Measurements from ENCODE around the gene NXPH4.
A peak's percentile ranks its signal among the peaks of the same experiment; 100 is the strongest.

Gene NXPH4

GRCh38 chr12:57240066-57240921 is 23.7 kb downstream of the NXPH4 start:
- no peaks in the 10 kb centered on the region for H3K9me3 ChIP-seq (ENCODE audit: low read depth, low read length)
- TF ChIP-seq POLR2AphosphoS5 (IDR thresholded peaks at IDR 0.05; ENCODE audit: borderline replicate concordance, low read depth, low read length) (no peak), FOXP2 (optimal IDR thresholded peaks at IDR 0.05; ENCODE audit: control extremely low read depth, extremely low read length, insufficient read depth) (no peak), EZH2 (IDR thresholded peaks at IDR 0.05) (no peak)
- DNase-seq (ENCODE audit: low read depth, low spot score): no peak
- peak overlapping the region; percentile 84 for H3K4me3 ChIP-seq
- H3K36me3 ChIP-seq (ENCODE audit: insufficient read depth, low read length): no peaks in the 10 kb centered on the region
- H3K9ac ChIP-seq (ENCODE audit: insufficient read length): peak overlapping the region; percentile 83
- no peak overlapping the region for H3K27ac ChIP-seq

GRCh38 chr12:57240926-57241401 is 24.4 kb downstream of the NXPH4 start:
- Histone ChIP-seq H3K9ac (ENCODE audit: insufficient read length) (no peak overlapping the region), H3K9me3 (ENCODE audit: low read depth, low read length) (no peaks in the 10 kb centered on the region), H3K27ac (no peak overlapping the region), H3K36me3 (ENCODE audit: insufficient read depth, low read length) (no peaks in the 10 kb centered on the region), H3K4me3 (peak overlapping the region; percentile 84)
- DNase-seq (ENCODE audit: low read depth, low spot score): no peak
- TF ChIP-seq POLR2AphosphoS5 (IDR thresholded peaks at IDR 0.05; ENCODE audit: borderline replicate concordance, low read depth, low read length) (no peak), FOXP2 (optimal IDR thresholded peaks at IDR 0.05; ENCODE audit: control extremely low read depth, extremely low read length, insufficient read depth) (no peak)

- no peak for TF ChIP-seq FOXP2 (optimal IDR thresholded peaks at IDR 0.05; ENCODE audit: control extremely low read depth, extremely low read length, insufficient read depth)
- no peak for TF ChIP-seq POLR2AphosphoS5 (IDR thresholded peaks at IDR 0.05; ENCODE audit: borderline replicate concordance, low read depth, low read length)
- no peak for TF ChIP-seq EZH2 (IDR thresholded peaks at IDR 0.05)
- H3K9me3 ChIP-seq (ENCODE audit: low read depth, low read length): no peaks in the 10 kb centered on the region
- no peak overlapping the region for H3K27ac ChIP-seq
- H3K9ac ChIP-seq (ENCODE audit: insufficient read length): no peak overlapping the region
- DNase-seq (ENCODE audit: low read depth, low spot score): no peak
- peak overlapping the region; percentile 96 for H3K4me3 ChIP-seq
- H3K36me3 ChIP-seq (ENCODE audit: insufficient read depth, low read length): no peaks in the 10 kb centered on the region
These were observed 25.1 kb downstream of the NXPH4 start for GRCh38 chr12:57241402-57242310.

GRCh38 chr12:57242329-57242690 is 25.7 kb downstream of the NXPH4 start:
- DNase-seq (ENCODE audit: low read depth, low spot score): no peak
- peak overlapping the region; percentile 96 for H3K4me3 ChIP-seq
- no peaks in the 10 kb centered on the region for H3K9me3 ChIP-seq (ENCODE audit: low read depth, low read length)
- no peak overlapping the region for H3K27ac ChIP-seq
- H3K36me3 ChIP-seq (ENCODE audit: insufficient read depth, low read length): no peaks in the 10 kb centered on the region
- TF ChIP-seq POLR2AphosphoS5 (IDR thresholded peaks at IDR 0.05; ENCODE audit: borderline replicate concordance, low read depth, low read length) (no peak), EZH2 (IDR thresholded peaks at IDR 0.05) (no peak), FOXP2 (optimal IDR thresholded peaks at IDR 0.05; ENCODE audit: control extremely low read depth, extremely low read length, insufficient read depth) (no peak)
- no peak overlapping the region for H3K9ac ChIP-seq (ENCODE audit: insufficient read length)

GRCh38 chr12:57242691-57243454 is 26.3 kb downstream of the NXPH4 start:
- no peak for TF ChIP-seq FOXP2 (optimal IDR thresholded peaks at IDR 0.05; ENCODE audit: control extremely low read depth, extremely low read length, insufficient read depth)
- no peak for TF ChIP-seq EZH2 (IDR thresholded peaks at IDR 0.05)
- no peak for TF ChIP-seq POLR2AphosphoS5 (IDR thresholded peaks at IDR 0.05; ENCODE audit: borderline replicate concordance, low read depth, low read length)
- H3K4me3 ChIP-seq: peak overlapping the region; percentile 96
- no peaks in the 10 kb centered on the region for H3K9me3 ChIP-seq (ENCODE audit: low read depth, low read length)
- no peak overlapping the region for H3K27ac ChIP-seq
- peak overlapping the region; percentile 68 for H3K9ac ChIP-seq (ENCODE audit: insufficient read length)
- no peak for DNase-seq (ENCODE audit: low read depth, low spot score)
- H3K36me3 ChIP-seq (ENCODE audit: insufficient read depth, low read length): no peaks in the 10 kb centered on the region

- Histone ChIP-seq H3K36me3 (ENCODE audit: insufficient read depth, low read length) (no peaks in the 10 kb centered on the region), H3K4me3 (peak overlapping the region; percentile 96), H3K9me3 (ENCODE audit: low read depth, low read length) (no peaks in the 10 kb centered on the region), H3K9ac (ENCODE audit: insufficient read length) (peak overlapping the region; percentile 68), H3K27ac (no peak overlapping the region)
- TF ChIP-seq FOXP2 (optimal IDR thresholded peaks at IDR 0.05; ENCODE audit: control extremely low read depth, extremely low read length, insufficient read depth) (no peak), POLR2AphosphoS5 (IDR thresholded peaks at IDR 0.05; ENCODE audit: borderline replicate concordance, low read depth, low read length) (0 out of 2 replicates have a peak, but pooled peaks have one; percentile 34)
- peak; percentile 52 for DNase-seq (ENCODE audit: low read depth, low spot score)
These were observed 27.1 kb downstream of the NXPH4 start for GRCh38 chr12:57243521-57244311.

GRCh38 chr12:57244312-57244696 is 27.7 kb downstream of the NXPH4 start:
- no peak overlapping the region for H3K9ac ChIP-seq (ENCODE audit: insufficient read length)
- no peak for DNase-seq (ENCODE audit: low read depth, low spot score)
- H3K9me3 ChIP-seq (ENCODE audit: low read depth, low read length): no peaks in the 10 kb centered on the region
- no peak for TF ChIP-seq FOXP2 (optimal IDR thresholded peaks at IDR 0.05; ENCODE audit: control extremely low read depth, extremely low read length, insufficient read depth)
- TF ChIP-seq POLR2AphosphoS5 (IDR thresholded peaks at IDR 0.05; ENCODE audit: borderline replicate concordance, low read depth, low read length): no peak
- no peak for TF ChIP-seq EZH2 (IDR thresholded peaks at IDR 0.05)
- H3K27ac ChIP-seq: no peak overlapping the region
- no peaks in the 10 kb centered on the region for H3K36me3 ChIP-seq (ENCODE audit: insufficient read depth, low read length)
- peak overlapping the region; percentile 96; the same call in 1 of the 2 replicates for H3K4me3 ChIP-seq

Measured in SK-N-MC (cell line).